GM18505 (cell line): ENCODE results near the gene ZNF248.
A peak's percentile ranks its signal among the peaks of the same experiment; 100 is the strongest.
"Not testable (repeated sequence)": the region's sequence is repeated elsewhere in the genome, so short reads cannot be mapped to it uniquely, and the experiment has no call there.

Experiments used
- ATAC-seq: cut with Tn5 transposase; IDR thresholded peaks from one replicate; pipeline ENCODE4 v1.9.1; 2021; ENCODE audit not compliant: unreplicated experiment
- POLR2A ChIP-seq: IDR thresholded peaks from 4 replicates; pipeline ENCODE4 v1.6.1; 2011; ENCODE audit warnings: borderline replicate concordance; ENCODE audit not compliant: insufficient read depth, insufficient read length; ENCODE audit errors: extremely low read depth

ZNF248 gene

DNA sequence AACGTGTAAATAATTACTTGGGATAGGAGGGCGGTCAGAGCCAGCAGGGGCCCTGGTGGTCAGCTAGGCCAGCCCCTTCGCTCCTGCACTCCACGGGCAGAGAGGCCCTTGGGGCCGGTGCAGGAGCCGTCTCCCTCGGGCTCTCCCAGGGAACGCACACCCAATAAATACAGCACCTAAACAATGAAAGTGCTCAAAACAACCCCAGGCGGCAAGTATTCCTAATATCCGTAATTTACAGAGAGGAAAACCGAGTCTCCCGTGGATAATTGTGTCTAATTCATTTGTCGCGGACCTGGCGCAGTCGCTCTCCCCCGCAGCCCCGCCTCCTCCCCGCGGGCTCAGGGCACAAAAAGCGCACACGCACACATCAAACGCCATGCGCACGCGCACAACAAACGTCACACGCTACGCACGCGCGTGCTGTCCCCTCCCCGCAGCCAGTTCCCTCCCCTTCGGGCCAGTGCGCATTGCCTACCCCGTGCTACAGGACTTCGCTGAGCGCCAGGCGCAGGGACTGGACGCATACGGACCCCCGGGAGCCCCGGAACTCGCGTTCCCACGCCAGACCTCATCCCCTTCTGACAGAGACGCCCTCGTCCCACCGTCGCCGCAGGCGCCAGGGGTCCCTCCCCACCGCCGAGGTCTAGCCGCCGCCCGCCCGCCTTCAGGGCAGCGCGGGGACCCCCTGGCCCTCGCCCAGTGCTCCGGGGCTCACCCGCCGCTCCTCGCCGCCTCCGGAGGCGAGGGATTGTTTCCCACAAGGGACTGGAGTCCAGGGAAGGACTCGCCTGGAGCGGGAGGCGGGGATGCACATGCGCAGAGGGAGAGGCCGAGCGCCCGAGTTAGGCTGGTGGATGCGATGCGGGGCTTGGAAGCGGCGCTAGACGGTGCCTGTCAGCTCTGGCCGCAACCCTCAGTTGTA, at the start of gene ZNF248:
Gene ZNF248, minus strand, starts transcription at position 324 of the 925 bp plus-strand sequence. CDS start 1,300 bp downstream, outside the sequence.
- peak; percentile 98 for TF ChIP-seq POLR2A
- ATAC-seq, result peak; percentile 96

GRCh38 chr10:37906382-37906781, 49.0 kb upstream of the ZNF248 start:
- ATAC-seq, result no peak
- TF ChIP-seq POLR2A, result no peak

- TF ChIP-seq POLR2A, result no peak
- no peak for ATAC-seq
Measured at GRCh38 chr10:37896436-37896835, 39.0 kb upstream of the ZNF248 start.

GRCh38 chr10:37895674-37896073, 38.3 kb upstream of the ZNF248 start:
- TF ChIP-seq POLR2A, result no peak
- no peak for ATAC-seq

- no peak for ATAC-seq
- TF ChIP-seq POLR2A, result no peak
Measured at GRCh38 chr10:37885850-37886249, 28.4 kb upstream of the ZNF248 start.

DNA sequence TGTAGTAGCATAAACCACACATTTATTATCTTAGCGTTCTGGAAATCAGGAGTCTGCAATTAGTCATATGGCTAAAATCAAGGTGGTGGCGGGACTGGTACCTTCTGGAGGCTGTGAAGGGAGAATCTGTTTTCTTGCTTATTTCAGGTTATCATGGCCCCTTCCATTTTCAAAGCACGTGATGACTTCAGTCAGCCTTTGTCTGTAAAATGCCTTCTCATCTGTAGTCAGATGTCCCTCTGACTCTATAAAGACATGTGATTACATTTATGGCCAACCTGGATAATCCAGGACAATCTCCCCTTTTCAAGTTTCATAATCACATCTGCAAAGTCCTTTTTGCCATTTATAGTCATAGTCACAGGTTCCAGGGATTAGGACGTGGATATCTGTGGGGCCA, 15.5 kb upstream of the ZNF248 start:
- TF ChIP-seq POLR2A, result no peak
- no peak for ATAC-seq

GRCh38 chr10:37872283-37872682, 14.9 kb upstream of the ZNF248 start:
- no peak for ATAC-seq
- TF ChIP-seq POLR2A, result no peak

DNA sequence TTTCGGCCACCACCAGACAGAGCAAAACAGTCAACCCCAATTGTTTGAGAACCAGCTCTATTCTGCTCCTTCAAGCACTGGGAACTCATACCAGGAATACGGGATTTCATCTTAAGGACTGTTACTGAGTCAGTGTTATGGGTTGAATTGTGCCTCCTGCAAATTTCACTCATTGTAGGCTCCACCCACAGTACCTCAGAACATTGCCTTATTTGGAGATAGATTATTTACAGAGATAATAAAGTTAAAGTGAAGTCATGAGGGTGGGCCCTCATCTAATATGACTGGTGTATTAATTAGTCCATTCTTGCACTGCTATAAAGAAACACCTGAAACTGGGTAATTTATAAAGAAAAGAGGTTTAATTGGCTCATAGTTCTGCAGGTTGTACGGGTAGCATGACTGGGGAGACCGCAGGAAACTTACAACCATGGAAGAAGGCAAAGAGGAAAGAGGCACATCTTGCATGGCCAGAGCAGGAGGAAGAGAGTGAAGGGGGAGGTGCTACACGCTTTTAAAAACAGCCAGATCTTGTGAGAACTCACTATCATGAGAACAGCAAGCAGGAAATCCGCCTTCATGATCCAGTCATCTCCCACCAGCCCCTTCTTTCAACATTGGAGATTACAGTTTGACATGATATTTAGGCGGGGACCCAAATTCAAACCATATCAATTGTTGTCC, 14.3 kb upstream of the ZNF248 start:
- no peak for TF ChIP-seq POLR2A
- ATAC-seq, result no peak

- ATAC-seq, result no peak
- no peak for TF ChIP-seq POLR2A
Measured at GRCh38 chr10:37871143-37871542, 13.7 kb upstream of the ZNF248 start.

GRCh38 chr10:37868796-37869195, 11.4 kb upstream of the ZNF248 start:
- no peak for ATAC-seq
- no peak for TF ChIP-seq POLR2A

DNA sequence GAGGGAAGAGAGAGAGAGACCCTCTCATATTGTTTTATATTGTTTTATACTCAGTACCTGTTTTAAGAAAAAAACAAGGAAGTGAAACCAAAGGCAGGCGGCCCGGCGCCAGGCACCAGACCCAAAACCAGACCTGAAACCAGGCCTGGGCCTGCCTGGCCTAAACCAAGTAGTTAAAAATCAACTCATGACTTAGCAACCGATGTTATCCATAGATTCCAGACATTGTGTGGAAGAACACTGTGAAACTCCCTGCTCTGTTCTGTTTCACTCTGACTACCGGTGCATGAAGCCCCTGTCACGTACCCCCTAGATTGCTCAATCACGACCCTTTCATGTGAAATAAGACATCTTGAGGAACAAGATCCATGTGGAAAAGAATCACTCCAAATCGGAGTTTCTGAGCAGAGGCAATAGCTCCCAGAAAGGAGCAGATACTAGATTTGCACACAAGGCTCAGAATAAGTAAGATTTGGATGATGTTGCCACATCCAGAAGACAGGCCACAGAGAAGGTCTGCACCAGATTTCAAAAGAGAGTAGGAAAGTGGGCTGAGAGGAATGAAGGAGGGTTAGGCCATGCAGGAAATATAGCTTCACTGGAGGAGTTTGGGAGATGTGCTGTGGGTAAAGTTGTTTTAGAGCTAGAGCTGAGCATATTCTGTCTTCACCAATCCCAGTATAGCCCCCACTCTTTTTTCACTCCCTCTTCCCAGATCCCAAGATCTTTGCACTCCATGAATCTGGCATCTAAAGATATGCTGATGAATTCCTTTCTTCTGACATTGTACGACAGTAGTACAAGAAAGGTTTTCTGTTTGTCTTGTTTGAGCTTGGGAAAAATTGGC, 8.8 kb upstream of the ZNF248 start:
- peak; percentile 58 for ATAC-seq
- no peak for TF ChIP-seq POLR2A

GRCh38 chr10:37865264-37865663, 7.9 kb upstream of the ZNF248 start:
- no peak for ATAC-seq
- no peak for TF ChIP-seq POLR2A

DNA sequence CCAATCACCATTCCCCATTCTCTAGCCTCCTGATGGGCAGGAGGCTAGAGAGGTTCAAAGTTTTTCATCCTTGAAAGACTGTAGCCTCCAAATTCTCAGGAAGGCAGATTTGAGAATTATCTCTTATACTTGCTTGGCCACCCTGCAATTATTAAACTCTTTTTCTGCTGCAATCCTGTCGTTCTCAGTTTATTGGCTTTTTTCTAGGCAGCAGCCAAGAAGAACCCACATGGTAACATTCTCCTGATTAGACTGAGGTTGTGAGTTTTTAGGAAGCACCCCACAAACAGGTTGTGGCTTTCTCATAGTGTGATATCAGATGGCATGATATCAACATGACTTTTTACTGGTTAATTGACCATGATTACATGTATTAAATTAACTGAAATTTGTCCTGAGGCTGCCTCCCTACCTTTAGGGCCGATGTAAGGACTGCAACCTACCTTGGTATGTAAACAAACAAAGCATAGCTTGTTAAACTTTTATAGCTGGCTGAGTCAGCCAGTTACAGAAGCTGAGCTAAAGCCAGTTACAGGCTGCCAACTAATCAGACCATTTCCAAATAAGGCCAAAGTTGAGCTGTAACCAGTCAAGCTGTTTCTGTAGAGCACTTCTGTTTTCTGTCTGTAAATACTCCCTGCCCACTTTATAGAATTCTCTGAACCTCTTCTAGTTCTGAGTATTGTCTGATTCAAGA, 3.2 kb upstream of the ZNF248 start:
- TF ChIP-seq POLR2A, result no peak
- no peak for ATAC-seq

DNA sequence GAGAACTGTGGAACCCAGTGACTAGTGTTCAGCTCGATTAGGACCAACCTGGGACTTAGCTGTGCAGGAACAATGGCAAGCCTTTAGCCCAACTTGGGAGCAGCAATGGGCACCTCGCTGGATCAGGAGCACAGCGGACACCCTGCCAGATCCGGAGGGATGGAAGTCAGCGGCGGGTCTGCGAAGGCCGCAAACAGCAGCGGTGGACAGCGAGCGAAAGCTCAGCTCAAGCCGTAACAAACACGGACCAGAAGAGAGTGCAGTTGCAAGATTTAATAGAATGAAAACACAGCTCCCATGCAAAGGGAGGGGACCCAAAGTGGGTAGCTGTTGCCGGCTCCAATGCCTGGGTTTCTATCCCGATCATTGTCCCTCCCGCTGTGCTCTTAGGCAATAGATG, 1.9 kb upstream of the ZNF248 start:
- ATAC-seq, result not testable (repeated sequence)
